HepG2 (cell line): ENCODE results near the gene HECTD1. TPM values are rescaled to one million over a fixed set of nuclear protein-coding genes. Genes with fewer than 3 reads are reported as not detected.

Source experiments
- ATAC-seq: fragments of 200-7000 bp; cut with Tn5 transposase; 3 replicates; pipeline ENCODE4 v1.9.1; 2020; ENCODE audit warnings: mild to moderate bottlenecking, moderate library complexity
- BruUV-seq: library from RNA; stranded (reverse); fragments of 400-500 nt; replicated peaks from 2 replicates; lab custom pipeline; 2021; lab: Mats Ljungman, UMichigan
- CTCF ChIA-PET: fragments of 300-600 bp; formaldehyde crosslinking; extraction: SDS; loops from one replicate; lab custom pipeline; 2021; ENCODE audit warnings: low total read pairs, inconsistent platforms, low intra/inter-chr PET ratio; lab: Yijun Ruan, JAX
- POLR2A ChIA-PET: fragments of 350-600 bp; sonication (Branson Sonifier 250); formaldehyde crosslinking; loops from one replicate; lab custom pipeline; 2020; ENCODE audit warnings: antibody characterized with exemption, inconsistent platforms; lab: Yijun Ruan, JAX
- DNase-seq: peaks from one replicate; pipeline ENCODE4 v3.0.0-alpha.2; 2015; ENCODE audit warnings: low spot score
- FAIRE-seq: peaks from 3 replicates; lab custom pipeline; 2011; peaks lifted over from hg19 to GRCh38; lab: Jason Lieb, UNC
- H2AFZ ChIP-seq: one replicate; pipeline ENCODE4 v1.6.1; 2011; ENCODE audit warnings: low read length, inconsistent platforms
- H3K27ac ChIP-seq: fragments of 300-600 bp; 3 replicates; pipeline ENCODE4 v1.8.0; 2011; ENCODE audit warnings: mixed run types, mild to moderate bottlenecking, mixed read lengths, low read length, inconsistent platforms; ENCODE audit not compliant: insufficient read depth; ENCODE audit errors: extremely low read length
- H3K27me3 ChIP-seq, 2 experiments: fragments of 200-600 bp in 1 of 2; 2 replicates in 1 of 2; 3 replicates in 1 of 2; pipeline versions ENCODE4 v1.6.0 to v1.8.0; 2011; ENCODE audit warnings: low read length in 2 of 2, mild to moderate bottlenecking in 2 of 2, moderate library complexity in 2 of 2, inconsistent platforms in 1 of 2; ENCODE audit not compliant: insufficient read depth in 2 of 2, control insufficient read depth in 1 of 2
- H3K36me3 ChIP-seq, 2 experiments: fragments of 200-600 bp in 1 of 2; replicated peaks in 1 of 2; 2 replicates in 1 of 2; 3 replicates in 1 of 2; pipeline versions ENCODE4 v1.5.1 to v1.8.0; 2011; ENCODE audit warnings: low read length in 2 of 2, inconsistent platforms in 1 of 2; ENCODE audit not compliant: insufficient read depth in 2 of 2, control insufficient read depth in 1 of 2
- H3K4me1 ChIP-seq: 2 replicates; pipeline ENCODE4 v1.5.1; 2012; ENCODE audit warnings: low read length, inconsistent platforms; ENCODE audit not compliant: insufficient read depth
- H3K4me2 ChIP-seq: 2 replicates; pipeline ENCODE4 v1.6.0; 2011; ENCODE audit warnings: low read depth, low read length, inconsistent platforms
- H3K4me3 ChIP-seq, 3 experiments: fragments of 200-600 bp in 1 of 3; sonication (generic), shearing (Covaris generic) in 1 of 3; replicated peaks in 1 of 3; 2 replicates each; pipeline ENCODE4 v1.5.1; 2011 to 2016; ENCODE audit warnings: low read length in 3 of 3, inconsistent platforms in 2 of 3, low read depth in 2 of 3, mild to moderate bottlenecking in 2 of 3, control low read depth in 1 of 3, mixed read lengths in 1 of 3; ENCODE audit not compliant: insufficient read depth in 1 of 3
- H3K79me2 ChIP-seq: one replicate; pipeline ENCODE4 v1.6.1; 2011; ENCODE audit warnings: low read length, inconsistent platforms; ENCODE audit not compliant: insufficient read depth
- H3K9ac ChIP-seq: 2 replicates; pipeline ENCODE4 v1.6.0; 2011; ENCODE audit warnings: mild to moderate bottlenecking, low read depth, low read length, inconsistent platforms; ENCODE audit not compliant: insufficient read depth
- H3K9me3 ChIP-seq: 2 replicates; pipeline ENCODE4 v1.5.1; 2012; ENCODE audit warnings: mild to moderate bottlenecking, low read length
- H4K20me1 ChIP-seq: 2 replicates; pipeline ENCODE4 v1.6.0; 2011; ENCODE audit warnings: inconsistent platforms, mild to moderate bottlenecking, low read length, moderate library complexity; ENCODE audit not compliant: insufficient read depth
- AGO1 ChIP-seq: fragments of 200-400 bp; formaldehyde crosslinking; IDR thresholded peaks from 2 replicates; pipeline ENCODE4 v1.6.1; 2017; ENCODE audit warnings: mild to moderate bottlenecking, low read depth, low read length, moderate library complexity; ENCODE audit not compliant: poor library complexity, severe bottlenecking
- AGO2 ChIP-seq: fragments of 200-400 bp; formaldehyde crosslinking; optimal IDR thresholded peaks from 2 replicates; pipeline ENCODE3; 2017; ENCODE audit warnings: mild to moderate bottlenecking, low read depth, low read length, moderate library complexity
- FOXJ3 ChIP-seq: sonication (generic); formaldehyde crosslinking; IDR thresholded peaks from 2 replicates; pipeline ENCODE4 v1.4.0; 2020; ENCODE audit warnings: missing genetic modification reagents, mild to moderate bottlenecking, borderline replicate concordance
- GRHL1 ChIP-seq: sonication (generic); formaldehyde crosslinking; conservative IDR thresholded peaks from 2 replicates; pipeline ENCODE4 v1.8.0; 2022; ENCODE audit warnings: missing genetic modification reagents
- MAFF ChIP-seq: IDR thresholded peaks from 2 replicates; pipeline ENCODE4 v1.6.1; 2011; ENCODE audit warnings: low read depth, low read length, improper control_type of control experiment
- MLLT10 ChIP-seq: sonication (generic); formaldehyde crosslinking; IDR thresholded peaks from 2 replicates; pipeline ENCODE4 v1.4.0; 2020; ENCODE audit warnings: missing genetic modification reagents
- PAWR ChIP-seq: sonication (generic); formaldehyde crosslinking; IDR thresholded peaks from 2 replicates; pipeline ENCODE4 v1.4.0; 2020; ENCODE audit warnings: missing genetic modification reagents, mild to moderate bottlenecking, borderline replicate concordance
- REPIN1 ChIP-seq: sonication (generic); formaldehyde crosslinking; IDR thresholded peaks from 2 replicates; pipeline ENCODE4 v1.8.0; 2022; ENCODE audit warnings: missing genetic modification reagents, low read depth, mild to moderate bottlenecking, borderline replicate concordance
- SMARCC2 ChIP-seq: fragments of 450-650 bp; IDR thresholded peaks from 2 replicates; pipeline ENCODE4 v1.6.1; 2017; ENCODE audit warnings: antibody characterized with exemption, mild to moderate bottlenecking
- SOX13 ChIP-seq, 3 experiments: fragments of 450-650 bp in 1 of 3; sonication (generic) in 1 of 3; formaldehyde crosslinking in 1 of 3; IDR thresholded peaks in 2 of 3; conservative IDR thresholded peaks in 1 of 3; 2 replicates each; pipeline versions ENCODE4 v1.5.0 to v1.6.1; 2016 to 2020; ENCODE audit warnings: antibody characterized with exemption in 1 of 3, mild to moderate bottlenecking in 1 of 3, missing compliant biosample characterization in 1 of 3, missing genetic modification reagents in 1 of 3, moderate library complexity in 1 of 3
- TCF7L2 ChIP-seq: IDR thresholded peaks from 2 replicates; pipeline ENCODE4 v1.6.1; 2011; ENCODE audit warnings: mild to moderate bottlenecking, low read depth, low read length, moderate library complexity
- ZFAT ChIP-seq: sonication (generic); formaldehyde crosslinking; conservative IDR thresholded peaks from 2 replicates; pipeline ENCODE4 v1.8.1; 2023; ENCODE audit warnings: missing genetic modification reagents, inconsistent platforms
- ZNF337 ChIP-seq: sonication (generic); formaldehyde crosslinking; IDR thresholded peaks from 2 replicates; pipeline ENCODE4 v1.5.1; 2020; ENCODE audit warnings: missing genetic modification reagents, low read depth, mild to moderate bottlenecking, borderline replicate concordance
- ZNF460 ChIP-seq: sonication (generic); formaldehyde crosslinking; IDR thresholded peaks from 2 replicates; pipeline ENCODE4 v1.5.1; 2020; ENCODE audit warnings: missing genetic modification reagents, mild to moderate bottlenecking, borderline replicate concordance
- ZNF672 ChIP-seq: sonication (generic); formaldehyde crosslinking; IDR thresholded peaks from 2 replicates; pipeline ENCODE4 v1.8.1; 2022; ENCODE audit warnings: missing genetic modification reagents
- ZNF749 ChIP-seq: sonication (generic); formaldehyde crosslinking; IDR thresholded peaks from 2 replicates; pipeline ENCODE4 v1.8.0; 2022; ENCODE audit warnings: mild to moderate bottlenecking, missing genetic modification reagents, moderate library complexity, borderline replicate concordance
- WGBS: methylation state at CpG from one replicate; pipeline ENCODE4 v1.1.6; 2017; ENCODE audit warnings: low lambda C conversion rate; 5-methylcytosine and 5-hydroxymethylcytosine counted together
- in situ Hi-C: cut with HindIII; loops from 2 replicates; pipeline ENCODE4 v1.10.0; 2017; ENCODE audit warnings: low pct_unique_long_range_greater_than_20kb; ENCODE audit not compliant: extremely low pct_ligation_motif_present
- intact Hi-C: fragments of 100-400 bp; cut with micrococcal nuclease; formaldehyde crosslinking; loops from one replicate; pipeline ENCODE4 v1.10.0; 2022; ENCODE audit not compliant: unreplicated experiment
- polyA plus RNA-seq, 8 experiments: library from polyadenylated mRNA; depleted of rRNA in 3 of 8; stranded (reverse) in 7 of 8; unstranded in 1 of 8; fragments of >200 nt; fragmentation: Illumina TruSeq in 4 of 8; extraction: Trizol in 4 of 8; gene quantifications; 2 replicates each; pipeline versions ENCODE4 v1.2.1 to v1.2.3, GENCODE V29; 2011 to 2016; ENCODE audit warnings: low read depth in 4 of 8, missing spikeins in 1 of 8, mixed read lengths in 1 of 8; ENCODE audit not compliant: insufficient read depth in 1 of 8
- total RNA-seq, 5 experiments: library from RNA; depleted of rRNA; stranded (reverse); fragments of >200 nt; fragmentation: Illumina TruSeq; extraction: Trizol; gene quantifications; 2 replicates each; pipeline ENCODE4 v1.2.3, GENCODE V29; 2016; ENCODE audit warnings: low read depth in 1 of 5

Gene HECTD1
- total and polyA plus RNA-seq, 2 of the 13 experiments (the other 11 are each of a cell fraction or from before 2014, with no cell fraction given), result 312 to 560 TPM

DNA sequence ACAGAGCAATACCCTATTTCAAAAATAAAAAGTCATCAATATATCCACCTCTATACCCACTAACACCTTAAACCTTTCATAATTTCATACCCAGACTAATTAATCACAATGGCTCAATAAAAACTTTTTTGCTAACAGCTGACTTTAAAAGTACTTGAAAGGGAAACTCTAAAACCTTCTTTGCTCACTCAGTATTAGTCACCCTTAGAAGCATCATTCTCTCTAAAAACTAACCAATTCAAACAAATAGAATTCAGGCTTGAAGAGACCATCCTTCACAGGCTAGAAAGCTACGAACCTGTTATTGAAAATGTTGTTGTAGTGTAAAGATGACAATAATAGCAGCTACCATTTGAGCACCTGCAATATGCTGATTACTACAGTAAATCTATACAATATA, 37.2 kb downstream of the HECTD1 start:
- in situ Hi-C loops (no loop called here), intact Hi-C loops (no loop called here)
- Histone ChIP-seq H3K36me3 (peaks cover 50 to 90% of the 10 kb centered on the region in 2 experiments), H3K27ac (no peak overlapping the region), H3K79me2 (no peaks in the 10 kb centered on the region), H3K4me1 (peaks cover 19% of the 10 kb centered on the region), H4K20me1 (no peaks in the 10 kb centered on the region), H3K27me3 (no peaks in the 10 kb centered on the region), H3K4me3 (no peak overlapping the region), H3K9ac (no peak overlapping the region), H2AFZ (no peak overlapping the region), H3K9me3 (no peaks in the 10 kb centered on the region), H3K4me2 (no peak overlapping the region)
- ChIA-PET CTCF (no interaction called here), POLR2A (no interaction called here)
- WGBS, result 100% methylated on average over 1 of the region's 1 CpG
- no peak for FAIRE-seq
- no peak for DNase-seq
- TF ChIP-seq ZNF337 (CRISPR knock-in tag), result 0 out of 2 replicates have a peak, but pooled peaks have one; percentile 38
- TF ChIP-seq MLLT10 (CRISPR knock-in tag), result no peak
- no peak for TF ChIP-seq AGO1
- 0 out of 2 replicates have a peak, but pooled peaks have one; percentile 8 for TF ChIP-seq FOXJ3 (CRISPR knock-in tag)
- TF ChIP-seq ZFAT, result 0 out of 2 replicates have a peak, but pooled peaks have one; percentile 58
- TF ChIP-seq ZNF749 (CRISPR knock-in tag), result no peak
- no peak for ATAC-seq
- BruUV-seq, result no TSS peak

DNA sequence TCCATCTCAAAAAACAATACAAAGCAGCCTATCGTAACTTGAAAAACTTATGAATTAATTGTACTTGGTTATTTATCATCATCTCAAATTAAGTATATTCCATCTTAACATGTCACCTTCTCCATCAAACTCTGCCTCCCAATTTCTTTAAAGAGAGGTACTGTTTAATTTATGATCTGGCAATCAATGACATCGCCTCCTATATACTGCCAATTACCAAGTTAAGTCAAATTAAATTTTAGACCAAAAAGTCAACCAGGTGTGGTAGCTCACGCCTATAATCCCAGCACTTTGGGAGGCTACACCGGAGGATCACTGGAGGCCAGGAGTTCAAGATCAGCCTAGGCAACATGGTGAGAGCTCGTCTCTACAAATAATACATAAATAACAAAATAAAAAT, 37.7 kb downstream of the HECTD1 start:
- Histone ChIP-seq H4K20me1 (no peaks in the 10 kb centered on the region), H3K27ac (no peak overlapping the region), H2AFZ (no peak overlapping the region), H3K9me3 (no peaks in the 10 kb centered on the region), H3K79me2 (no peaks in the 10 kb centered on the region), H3K4me3 (no peak overlapping the region), H3K36me3 (peaks cover 49 to 90% of the 10 kb centered on the region in 2 experiments), H3K4me1 (peaks cover 25% of the 10 kb centered on the region), H3K9ac (no peak overlapping the region), H3K27me3 (no peaks in the 10 kb centered on the region), H3K4me2 (no peak overlapping the region)
- ChIA-PET POLR2A (no interaction called here), CTCF (no interaction called here)
- BruUV-seq, result no TSS peak
- in situ Hi-C loops (no loop called here), intact Hi-C loops (no loop called here)
- WGBS, result 89% methylated on average over 5 of the region's 5 CpGs
- DNase-seq (no peak), FAIRE-seq (no peak), ATAC-seq (no peak)
- peak; percentile 32 for TF ChIP-seq AGO2
- TF ChIP-seq ZNF460 (CRISPR knock-in tag), result no peak
- no peak for TF ChIP-seq ZNF672 (CRISPR knock-in tag)
- 0 out of 2 replicates have a peak, but pooled peaks have one; percentile 63 for TF ChIP-seq PAWR
- 0 out of 2 replicates have a peak, but pooled peaks have one; percentile 5 for TF ChIP-seq TCF7L2
- no peak for TF ChIP-seq GRHL1 (CRISPR knock-in tag)
- no peak for TF ChIP-seq SMARCC2
- TF ChIP-seq REPIN1 (CRISPR knock-in tag), result no peak
- TF ChIP-seq SOX13 (IDR thresholded peaks at IDR 0.05), result no peak
- TF ChIP-seq SOX13 (CRISPR knock-in tag; conservative IDR thresholded peaks at IDR 0.05 in 1 of 2, IDR thresholded peaks at IDR 0.05 in 1 of 2), result no peak
- TF ChIP-seq MAFF, result no peak
